ENCODE data around the gene PPM1E. TPM values are rescaled to one million over a fixed set of nuclear protein-coding genes. Genes with fewer than 3 reads are reported as not detected.

PPM1E gene
- total RNA-seq, 4 donors from 2014 or later: 0.42 to 0.91 (median 0.67) TPM

DNA sequence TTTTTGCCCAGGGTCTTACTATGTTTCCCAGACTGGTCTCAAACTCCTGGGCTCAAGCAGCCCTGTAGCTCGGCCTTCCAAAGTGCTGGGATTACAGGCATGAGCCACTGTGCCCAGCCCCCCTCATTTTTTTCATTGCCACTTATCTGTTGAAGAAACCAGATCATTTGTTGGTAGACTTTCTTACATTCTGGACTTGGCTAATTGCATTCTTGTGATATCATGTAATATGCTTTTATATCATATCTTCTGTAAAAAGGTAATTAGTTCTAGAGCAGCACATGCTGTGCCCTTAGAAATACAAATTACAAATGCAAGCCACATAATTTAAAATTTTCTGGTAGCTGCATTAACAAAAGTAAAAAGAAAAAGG lies 53.9 kb downstream of the PPM1E start:
- H3K27ac ChIP-seq (replicated peaks in 1 of 4): no peak overlapping the region
- H3K36me3 ChIP-seq: no peaks in the 10 kb centered on the region
- no peak for DNase-seq (ENCODE audit: extremely low spot score)
- no peaks in the 10 kb centered on the region for H3K4me1 ChIP-seq
- WGBS: 70% methylated on average over 1 of the region's 1 CpG
- no peaks in the 10 kb centered on the region for H3K9me3 ChIP-seq
- no peaks in the 10 kb centered on the region for H3K27me3 ChIP-seq
- intact Hi-C loops (cut with DNase I): no loop called here
- H3K4me3 ChIP-seq: no peak overlapping the region
- TF ChIP-seq POLR2AphosphoS5 (IDR thresholded peaks at IDR 0.05): no peak
- TF ChIP-seq, protein P1, sequence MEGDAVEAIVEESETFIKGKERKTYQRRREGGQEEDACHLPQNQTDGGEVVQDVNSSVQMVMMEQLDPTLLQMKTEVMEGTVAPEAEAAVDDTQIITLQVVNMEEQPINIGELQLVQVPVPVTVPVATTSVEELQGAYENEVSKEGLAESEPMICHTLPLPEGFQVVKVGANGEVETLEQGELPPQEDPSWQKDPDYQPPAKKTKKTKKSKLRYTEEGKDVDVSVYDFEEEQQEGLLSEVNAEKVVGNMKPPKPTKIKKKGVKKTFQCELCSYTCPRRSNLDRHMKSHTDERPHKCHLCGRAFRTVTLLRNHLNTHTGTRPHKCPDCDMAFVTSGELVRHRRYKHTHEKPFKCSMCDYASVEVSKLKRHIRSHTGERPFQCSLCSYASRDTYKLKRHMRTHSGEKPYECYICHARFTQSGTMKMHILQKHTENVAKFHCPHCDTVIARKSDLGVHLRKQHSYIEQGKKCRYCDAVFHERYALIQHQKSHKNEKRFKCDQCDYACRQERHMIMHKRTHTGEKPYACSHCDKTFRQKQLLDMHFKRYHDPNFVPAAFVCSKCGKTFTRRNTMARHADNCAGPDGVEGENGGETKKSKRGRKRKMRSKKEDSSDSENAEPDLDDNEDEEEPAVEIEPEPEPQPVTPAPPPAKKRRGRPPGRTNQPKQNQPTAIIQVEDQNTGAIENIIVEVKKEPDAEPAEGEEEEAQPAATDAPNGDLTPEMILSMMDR (IDR thresholded peaks at IDR 0.05): no peak

- intact Hi-C loops (cut with DNase I): no loop called here
- DNase-seq (ENCODE audit: extremely low spot score): no peak
- 93% methylated on average over 3 of the region's 3 CpGs for WGBS
- H3K4me3 ChIP-seq: no peak overlapping the region
- no peaks in the 10 kb centered on the region for H3K9me3 ChIP-seq
- H3K36me3 ChIP-seq: no peaks in the 10 kb centered on the region
- no peak for TF ChIP-seq POLR2AphosphoS5 (IDR thresholded peaks at IDR 0.05)
- TF ChIP-seq, protein P1 (IDR thresholded peaks at IDR 0.05): no peak
- no peak for TF ChIP-seq POLR2A (IDR thresholded peaks at IDR 0.05; ENCODE audit: low read depth)
- TF ChIP-seq EP300 (IDR thresholded peaks at IDR 0.05): no peak
- no peaks in the 10 kb centered on the region for H3K27me3 ChIP-seq
- no peaks in the 10 kb centered on the region for H3K4me1 ChIP-seq
- no peak overlapping the region for H3K27ac ChIP-seq (replicated peaks in 1 of 4)
Measured at GRCh38 chr17:58811290-58811689, 55.6 kb downstream of the PPM1E start.

DNA sequence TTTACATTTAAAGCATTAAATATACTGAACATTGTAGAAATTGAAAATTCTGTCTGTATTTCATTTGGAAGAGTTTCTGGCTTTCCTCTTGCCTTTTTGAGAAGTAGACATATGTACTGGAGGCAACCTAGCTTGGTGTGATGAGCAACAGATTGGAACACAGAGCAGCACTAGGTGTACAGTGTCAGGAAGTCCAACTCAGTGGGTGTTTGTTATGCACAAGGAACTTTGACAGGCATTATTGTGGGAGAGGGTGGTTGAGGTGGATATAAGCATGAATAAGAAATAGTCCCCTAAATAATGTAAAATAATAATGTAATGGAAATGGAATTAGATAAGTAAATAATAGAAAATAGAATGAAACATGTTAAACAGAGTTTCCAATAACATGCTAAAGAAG lies 58.1 kb downstream of the PPM1E start:
- no peak overlapping the region for H3K27ac ChIP-seq (replicated peaks in 1 of 4)
- no peaks in the 10 kb centered on the region for H3K27me3 ChIP-seq
- DNase-seq (ENCODE audit: extremely low spot score): no peak
- H3K36me3 ChIP-seq: no peaks in the 10 kb centered on the region
- intact Hi-C loops (cut with DNase I): no loop called here
- TF ChIP-seq, protein P1 (IDR thresholded peaks at IDR 0.05): no peak
- TF ChIP-seq POLR2A (IDR thresholded peaks at IDR 0.05; ENCODE audit: low read depth) (no peak), POLR2AphosphoS5 (IDR thresholded peaks at IDR 0.05) (no peak), EP300 (IDR thresholded peaks at IDR 0.05) (no peak)
- no peak overlapping the region for H3K4me3 ChIP-seq
- H3K9me3 ChIP-seq: no peaks in the 10 kb centered on the region
- no peaks in the 10 kb centered on the region for H3K4me1 ChIP-seq

DNA sequence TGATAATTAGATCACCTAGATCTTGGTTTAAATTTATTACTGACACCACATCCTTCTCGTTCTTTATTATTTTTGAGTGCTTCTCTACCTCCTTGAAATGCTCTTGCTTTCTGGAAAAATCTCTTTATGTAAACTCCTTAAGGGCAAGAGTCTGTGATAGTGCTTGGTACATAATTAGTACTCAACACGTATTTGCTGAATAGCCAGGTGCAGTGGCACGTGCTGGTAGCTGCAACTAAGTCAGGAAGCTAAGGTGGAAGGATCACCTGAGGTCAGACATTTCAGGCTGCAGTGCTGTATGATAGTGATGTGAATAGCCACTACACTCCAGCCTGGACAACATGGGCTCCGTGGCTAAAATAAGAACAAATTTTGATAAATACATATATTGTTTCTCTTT lies 63.0 kb downstream of the PPM1E start:
- no peak for DNase-seq (ENCODE audit: extremely low spot score)
- TF ChIP-seq, protein P1 (IDR thresholded peaks at IDR 0.05): no peak
- TF ChIP-seq POLR2AphosphoS5 (IDR thresholded peaks at IDR 0.05) (no peak), POLR2A (IDR thresholded peaks at IDR 0.05; ENCODE audit: low read depth) (no peak), EP300 (IDR thresholded peaks at IDR 0.05) (no peak)
- Histone ChIP-seq H3K4me3 (no peak overlapping the region), H3K9me3 (no peaks in the 10 kb centered on the region), H3K36me3 (no peaks in the 10 kb centered on the region), H3K4me1 (no peaks in the 10 kb centered on the region), H3K27ac (replicated peaks in 1 of 4) (no peak overlapping the region), H3K27me3 (no peaks in the 10 kb centered on the region)
- 77% methylated on average over 4 of the region's 4 CpGs for WGBS
- intact Hi-C loops (cut with DNase I): no loop called here

GRCh38 chr17:58822148-58823050 lies 66.7 kb downstream of the PPM1E start:
- no peak overlapping the region for H3K4me3 ChIP-seq
- H3K4me1 ChIP-seq: no peaks in the 10 kb centered on the region
- H3K27ac ChIP-seq (replicated peaks in 1 of 4): no peak overlapping the region
- TF ChIP-seq POLR2AphosphoS5 (IDR thresholded peaks at IDR 0.05) (no peak), EP300 (IDR thresholded peaks at IDR 0.05) (no peak), POLR2A (IDR thresholded peaks at IDR 0.05; ENCODE audit: low read depth) (no peak)
- TF ChIP-seq, protein P1 (IDR thresholded peaks at IDR 0.05): no peak
- 58% methylated on average over 6 of the region's 6 CpGs for WGBS
- no peak for DNase-seq (ENCODE audit: extremely low spot score)
- no peaks in the 10 kb centered on the region for H3K27me3 ChIP-seq
- no peaks in the 10 kb centered on the region for H3K9me3 ChIP-seq
- intact Hi-C loops (cut with DNase I): no loop called here
- no peaks in the 10 kb centered on the region for H3K36me3 ChIP-seq

Measured in esophagus muscularis mucosa (tissue), 4 donors.